HG03066 (cell line): ENCODE data around the gene STK17B.

Experiments used
- ATAC-seq: cut with Tn5 transposase; IDR thresholded peaks from one replicate; pipeline ENCODE4 v1.9.1; 2021; ENCODE audit warnings: low read depth; ENCODE audit not compliant: unreplicated experiment

The STK17B gene

DNA sequence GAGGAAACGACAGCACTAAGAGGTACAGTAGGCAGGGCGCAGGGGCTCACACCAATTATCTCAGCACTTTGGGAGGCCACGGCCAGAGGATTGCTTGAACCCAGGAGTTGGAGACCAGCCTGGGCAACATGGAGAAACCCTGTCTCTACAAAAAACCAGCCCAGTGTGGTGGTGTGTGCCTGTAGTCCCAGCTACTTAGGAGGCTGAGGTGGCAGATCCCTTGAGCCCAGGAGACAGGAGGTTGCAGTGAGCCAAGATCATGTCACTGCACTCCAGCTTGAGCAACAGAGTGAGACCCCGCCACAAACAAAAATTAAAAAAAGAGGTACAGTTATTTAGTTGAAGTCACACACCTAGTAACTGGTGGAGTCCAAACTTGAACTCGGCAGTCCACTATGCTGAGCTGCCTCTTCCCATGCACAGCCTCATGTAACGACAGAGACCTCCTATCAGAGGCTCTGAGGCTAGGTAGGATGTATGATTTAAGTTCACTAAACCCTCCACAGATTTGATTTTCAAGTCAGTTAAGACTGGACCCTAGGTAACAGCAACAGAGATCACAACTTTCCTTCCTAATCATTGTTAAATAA, 8.7 kb downstream of the STK17B start:
- ATAC-seq: no peak

DNA sequence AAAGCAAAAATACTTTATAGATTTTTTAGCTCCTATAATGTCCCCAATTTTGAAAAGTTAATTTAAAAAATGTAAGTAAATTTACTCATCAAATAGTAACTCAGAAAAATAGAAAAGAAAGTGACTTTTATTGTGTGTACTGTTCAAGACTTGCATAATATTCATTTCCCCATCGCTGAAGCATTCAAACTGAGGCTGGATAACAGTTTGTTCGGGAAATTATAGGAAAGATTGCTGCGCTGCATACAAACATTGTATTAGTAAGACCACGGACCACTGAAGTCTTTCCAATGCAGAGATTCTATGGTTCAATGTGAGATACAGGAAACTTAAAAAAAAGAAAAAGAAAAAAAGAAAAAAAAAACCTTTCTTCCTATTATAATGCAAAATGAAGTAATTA, 10.4 kb downstream of the STK17B start:
- ATAC-seq: no peak

GRCh38 chr2:196160101-196160500, 11.3 kb downstream of the STK17B start:
- peak; percentile 73 for ATAC-seq

GRCh38 chr2:196159221-196159892, 12.0 kb downstream of the STK17B start:
- no peak for ATAC-seq

GRCh38 chr2:196155575-196155974, 15.8 kb downstream of the STK17B start:
- ATAC-seq: no peak

DNA sequence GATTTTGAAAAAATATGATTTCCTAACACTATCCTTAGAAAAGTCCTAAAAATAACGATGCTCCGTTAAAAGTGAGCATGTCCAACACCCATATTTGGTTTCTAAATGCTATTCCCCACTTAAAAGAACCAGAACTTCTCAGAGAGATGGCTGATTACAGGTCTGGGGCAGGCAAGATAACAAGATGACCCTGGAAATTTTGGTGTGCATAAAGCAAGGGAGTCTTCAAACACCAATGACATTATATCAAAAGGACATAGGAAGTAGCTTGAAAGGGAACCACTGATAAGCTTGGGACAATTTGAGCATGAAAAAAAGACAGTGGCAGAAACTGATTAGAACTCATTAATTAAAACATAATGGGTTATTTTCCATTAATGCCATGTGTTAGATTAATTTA, 17.9 kb downstream of the STK17B start:
- no peak for ATAC-seq

DNA sequence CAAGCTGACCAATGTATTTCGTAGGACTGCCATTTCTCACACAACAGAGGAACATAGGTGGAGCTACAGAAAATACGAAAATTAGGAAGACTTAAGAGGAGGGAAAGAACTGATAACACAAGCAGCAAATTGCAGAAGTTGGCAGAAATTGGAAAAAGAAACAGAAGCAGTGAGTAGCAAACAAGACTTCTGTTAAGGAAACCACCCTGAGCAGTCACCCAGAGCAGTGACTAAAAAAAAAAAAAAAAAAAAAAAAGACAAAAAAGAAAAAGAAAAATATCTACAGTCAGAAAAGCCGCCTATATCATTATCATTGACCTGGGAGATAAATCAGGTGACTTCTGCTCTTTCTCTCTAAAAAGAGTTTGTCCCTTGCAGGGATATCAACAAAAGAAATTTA, 21.4 kb downstream of the STK17B start:
- peak; percentile 50 for ATAC-seq

GRCh38 chr2:196148736-196149135, 22.6 kb downstream of the STK17B start:
- ATAC-seq: no peak

DNA sequence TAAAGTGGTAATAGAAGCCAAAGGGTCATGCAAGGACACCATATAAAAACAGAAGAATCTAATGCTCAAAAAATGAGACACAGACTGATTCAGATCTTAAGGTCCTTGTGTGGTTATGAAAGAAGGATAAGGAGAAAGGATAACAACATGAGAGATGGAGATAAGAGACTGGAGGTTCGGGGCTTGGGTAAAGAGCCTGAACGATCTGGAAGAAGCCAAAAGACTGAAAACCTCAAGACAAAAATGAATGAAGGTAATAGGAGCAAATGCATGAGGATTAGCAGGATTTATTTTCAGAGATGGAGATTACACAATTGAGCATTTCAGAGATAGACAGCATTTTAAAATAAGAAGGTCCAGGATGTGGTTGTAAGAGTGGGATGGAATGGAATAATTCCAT, 26.1 kb downstream of the STK17B start:
- ATAC-seq: no peak

- ATAC-seq: no peak
Measured at GRCh38 chr2:196144513-196145126, 26.8 kb downstream of the STK17B start.

DNA sequence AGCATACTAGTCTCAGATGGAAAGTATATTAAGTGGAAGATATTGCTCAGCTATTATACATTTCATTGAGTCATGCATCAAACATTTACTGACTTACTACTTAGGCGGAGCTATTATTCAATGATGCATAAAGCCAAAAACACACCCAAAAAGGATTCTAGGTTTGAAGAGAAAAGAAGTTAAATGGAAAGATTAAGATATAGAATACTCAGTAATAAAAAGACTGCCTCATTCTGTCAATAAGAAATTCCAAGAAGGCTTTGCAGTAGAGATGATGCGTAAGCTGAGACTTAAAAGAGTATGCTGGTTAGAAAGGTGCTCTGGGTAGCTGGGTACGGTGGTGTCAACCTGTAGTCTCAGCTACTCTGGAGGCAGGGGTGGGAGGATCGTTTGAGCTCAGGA, 27.6 kb downstream of the STK17B start:
- no peak for ATAC-seq

DNA sequence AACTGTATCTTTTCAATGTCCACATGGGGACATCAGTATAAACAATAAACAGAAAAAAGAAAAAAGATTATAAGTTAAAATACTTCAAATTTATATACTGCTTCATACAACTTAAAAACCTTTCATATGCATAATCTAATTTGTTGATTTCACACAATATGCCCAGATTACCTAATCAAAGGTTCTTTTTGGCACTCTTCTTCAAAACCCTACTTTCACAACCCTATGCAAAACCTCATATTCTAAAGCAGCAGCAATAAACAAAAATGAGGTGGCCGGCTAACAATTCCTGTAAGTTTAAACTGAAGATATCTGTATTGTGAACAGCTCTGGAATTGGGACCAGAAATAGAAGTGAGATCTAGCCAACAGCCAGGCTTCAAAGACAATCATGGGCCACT, 28.6 kb downstream of the STK17B start:
- ATAC-seq: no peak

DNA sequence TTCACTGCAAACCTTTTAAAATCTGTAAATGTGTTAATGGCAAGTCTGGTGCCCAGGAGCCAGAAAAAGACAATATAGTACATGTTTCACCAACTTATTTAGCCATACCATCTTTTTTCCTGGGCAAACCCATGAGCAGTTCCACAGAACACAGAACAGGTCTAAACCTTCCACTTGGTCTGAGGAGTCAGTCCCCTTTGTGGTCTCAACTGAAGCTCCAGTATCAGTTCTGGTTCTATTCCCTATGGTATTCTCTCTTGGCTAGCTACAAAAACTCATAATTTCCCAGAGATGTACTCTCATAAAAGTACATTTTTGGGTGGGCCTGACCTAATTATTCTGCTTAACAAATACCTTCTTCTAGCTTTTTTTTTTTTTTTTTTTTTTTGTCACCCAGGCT, 31.2 kb downstream of the STK17B start:
- ATAC-seq: no peak

GRCh38 chr2:196137271-196137670, 34.1 kb downstream of the STK17B start:
- ATAC-seq: no peak

GRCh38 chr2:196136151-196136550, 35.2 kb downstream of the STK17B start:
- ATAC-seq: no peak

GRCh38 chr2:196131949-196132925, 39.1 kb downstream of the STK17B start:
- ATAC-seq: no peak

DNA sequence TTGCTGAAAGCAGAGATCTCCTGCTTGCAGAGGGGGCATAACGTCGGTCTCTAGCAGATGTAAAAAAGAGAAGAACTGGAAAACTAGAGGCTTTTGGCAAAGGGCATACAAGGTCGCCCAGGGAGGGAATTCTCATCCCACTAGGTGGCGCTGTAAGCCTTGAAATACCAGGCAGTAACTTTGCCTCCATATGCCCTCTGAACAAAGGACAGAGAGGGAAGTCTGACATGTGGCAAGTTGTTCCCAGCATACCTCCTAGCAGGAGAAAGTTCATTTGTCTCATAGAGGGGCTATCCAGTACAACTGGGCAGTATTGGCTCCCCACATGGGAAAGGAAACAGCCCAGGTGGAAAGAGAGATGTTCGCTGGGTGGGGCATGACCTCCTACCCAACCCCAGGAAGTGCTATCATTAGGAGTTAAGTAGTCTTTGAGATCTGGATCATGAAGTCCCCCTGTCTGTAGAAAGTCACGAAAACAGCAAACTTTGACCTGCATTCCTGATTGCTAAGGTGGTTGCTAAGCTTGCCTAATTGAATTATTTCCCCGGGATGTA, 39.9 kb downstream of the STK17B start:
- ATAC-seq: no peak

GRCh38 chr2:196130039-196130825, 41.1 kb downstream of the STK17B start:
- ATAC-seq: no peak

DNA sequence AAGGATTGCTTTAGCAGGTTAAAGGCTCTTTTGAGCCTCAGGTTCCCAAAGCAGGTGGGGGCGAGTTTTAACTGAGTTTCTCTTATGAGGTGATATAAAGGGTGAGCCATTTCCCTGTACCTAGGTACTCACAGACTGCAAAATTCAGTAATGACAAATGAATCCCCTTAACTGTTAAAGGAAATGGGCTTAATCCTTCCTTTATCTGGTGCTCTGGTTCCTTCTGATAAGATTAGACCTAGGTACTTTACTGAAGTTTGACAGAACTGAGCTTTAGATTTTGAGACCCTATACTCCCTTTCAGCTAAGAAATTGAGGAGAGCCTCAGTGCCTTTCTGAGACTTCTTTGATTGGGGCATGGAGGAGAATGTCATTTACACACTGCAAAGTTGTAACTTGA, 42.6 kb downstream of the STK17B start:
- no peak for ATAC-seq

GRCh38 chr2:196125596-196125995, 45.8 kb downstream of the STK17B start:
- ATAC-seq: no peak
